Liver (tissue), 9 donors: Measurements from ENCODE around the gene DNMBP. TPM values are rescaled to one million over a fixed set of nuclear protein-coding genes. Genes with fewer than 3 reads are reported as not detected.

Experiments
- DNase-seq: peaks from one replicate; pipeline ENCODE4 v3.0.0-alpha.2; 2017; ENCODE audit warnings: low spot score
- H3K27ac ChIP-seq, 2 donors: one replicate each; pipeline ENCODE4 v1.7.0; 2013; ENCODE audit warnings: inconsistent platforms in 2 of 2, low read length in 2 of 2, control low read depth in 1 of 2, low read depth in 1 of 2, mild to moderate bottlenecking in 1 of 2
- H3K27me3 ChIP-seq, 4 donors: one replicate each; pipeline versions ENCODE4 v1.6.1 to v1.7.0; 2013; ENCODE audit warnings: low read length in 3 of 4, inconsistent platforms in 1 of 4, mild to moderate bottlenecking in 1 of 4, moderate library complexity in 1 of 4; ENCODE audit not compliant: control insufficient read depth in 4 of 4, insufficient read depth in 4 of 4
- H3K36me3 ChIP-seq, 4 donors: one replicate each; pipeline versions ENCODE4 v1.6.1 to v1.7.0; 2013; ENCODE audit warnings: low read length in 3 of 4, mild to moderate bottlenecking in 3 of 4, low read depth in 1 of 4, moderate library complexity in 1 of 4; ENCODE audit not compliant: control insufficient read depth in 4 of 4, insufficient read depth in 3 of 4
- H3K4me1 ChIP-seq, 4 donors: one replicate each; pipeline versions ENCODE4 v1.6.1 to v1.7.0; 2013; ENCODE audit warnings: low read length in 3 of 4, mild to moderate bottlenecking in 3 of 4, moderate library complexity in 1 of 4; ENCODE audit not compliant: control insufficient read depth in 4 of 4, insufficient read depth in 4 of 4
- H3K4me3 ChIP-seq, 3 donors: one replicate each; pipeline versions ENCODE4 v1.6.1 to v1.7.0; 2013; ENCODE audit warnings: low read length in 3 of 3, control low read depth in 1 of 3, low read depth in 1 of 3, mild to moderate bottlenecking in 1 of 3
- H3K9ac ChIP-seq, 2 donors: one replicate each; pipeline ENCODE4 v1.7.0; 2013; ENCODE audit warnings: low read length in 2 of 2, mild to moderate bottlenecking in 2 of 2, moderate library complexity in 2 of 2, control low read depth in 1 of 2, low read depth in 1 of 2
- H3K9me3 ChIP-seq, 4 donors: one replicate each; pipeline versions ENCODE4 v1.6.1 to v1.7.0; 2013; ENCODE audit warnings: low read length in 3 of 4; ENCODE audit not compliant: control insufficient read depth in 4 of 4
- ATF3 ChIP-seq: IDR thresholded peaks from 2 replicates; pipeline ENCODE4 v1.6.1; 2016; ENCODE audit warnings: antibody characterized with exemption
- CTCF ChIP-seq: fragments of 150-350 bp; IDR thresholded peaks from 2 replicates; pipeline ENCODE4 v1.5.1; 2017; ENCODE audit warnings: improper control_type of control experiment, low read depth, low read length; ENCODE audit not compliant: missing input control
- EGR1 ChIP-seq, 2 donors: IDR thresholded peaks; 2 replicates each; pipeline ENCODE4 v1.6.1; 2016 to 2018; ENCODE audit warnings: antibody characterized with exemption in 2 of 2, low read depth in 2 of 2
- FOXA1 ChIP-seq: IDR thresholded peaks from 2 replicates; pipeline ENCODE4 v1.6.1; 2016; ENCODE audit warnings: antibody characterized with exemption
- FOXA2 ChIP-seq: IDR thresholded peaks from 2 replicates; pipeline ENCODE4 v1.6.1; 2016; ENCODE audit warnings: antibody characterized with exemption
- GABPA ChIP-seq, 2 donors: IDR thresholded peaks in 1 of 2; conservative IDR thresholded peaks in 1 of 2; 2 replicates each; pipeline ENCODE4 v1.6.1; 2016; ENCODE audit warnings: antibody characterized with exemption in 2 of 2, mild to moderate bottlenecking in 1 of 2, moderate library complexity in 1 of 2
- HNF4A ChIP-seq, 2 donors: conservative IDR thresholded peaks; 2 replicates each; pipeline ENCODE4 v1.6.1; 2016; ENCODE audit warnings: antibody characterized with exemption in 2 of 2, mild to moderate bottlenecking in 2 of 2
- HNF4G ChIP-seq: IDR thresholded peaks from 2 replicates; pipeline ENCODE4 v1.6.1; 2016; ENCODE audit warnings: antibody characterized with exemption
- JUND ChIP-seq, 2 donors: IDR thresholded peaks; 2 replicates each; pipeline ENCODE4 v1.6.1; 2016; ENCODE audit warnings: antibody characterized with exemption in 2 of 2
- MAX ChIP-seq: IDR thresholded peaks from 2 replicates; pipeline ENCODE4 v1.6.1; 2016; ENCODE audit warnings: antibody characterized with exemption
- NR2F2 ChIP-seq: IDR thresholded peaks from 2 replicates; pipeline ENCODE4 v1.6.1; 2016; ENCODE audit warnings: antibody characterized with exemption
- RAD21 ChIP-seq, 2 donors: IDR thresholded peaks; 2 replicates each; pipeline ENCODE4 v1.6.1; 2016; ENCODE audit warnings: antibody characterized with exemption in 2 of 2, mild to moderate bottlenecking in 2 of 2
- REST ChIP-seq: IDR thresholded peaks from 2 replicates; pipeline ENCODE4 v1.6.1; 2016; ENCODE audit warnings: antibody characterized with exemption, mild to moderate bottlenecking
- RXRA ChIP-seq, 2 donors: IDR thresholded peaks; 2 replicates each; pipeline ENCODE4 v1.6.1; 2017 to 2018; ENCODE audit warnings: antibody characterized with exemption in 2 of 2, mild to moderate bottlenecking in 1 of 2
- SP1 ChIP-seq: IDR thresholded peaks from 2 replicates; pipeline ENCODE4 v1.6.1; 2018; ENCODE audit warnings: antibody characterized with exemption, mild to moderate bottlenecking
- TAF1 ChIP-seq: conservative IDR thresholded peaks from 2 replicates; pipeline ENCODE4 v1.6.1; 2016; ENCODE audit warnings: antibody characterized with exemption, mild to moderate bottlenecking
- YY1 ChIP-seq: IDR thresholded peaks from 2 replicates; pipeline ENCODE4 v1.6.1; 2016; ENCODE audit warnings: antibody characterized with exemption, mild to moderate bottlenecking
- ZBTB33 ChIP-seq: IDR thresholded peaks from 2 replicates; pipeline ENCODE4 v1.6.1; 2016; ENCODE audit warnings: antibody characterized with exemption
- WGBS: extraction: QIAGEN DNeasy Blood & Tissue Kit; methylation state at CpG from one replicate; pipeline ENCODE4 v1.1.7; 2013; 5-methylcytosine and 5-hydroxymethylcytosine counted together
- polyA plus RNA-seq, 2 donors: library from polyadenylated mRNA; stranded (reverse) in 1 of 2; unstranded in 1 of 2; fragments of 200-250 nt in 1 of 2; fragments of >200 nt in 1 of 2; fragmentation: Nextera tagmentation in 1 of 2; extraction: Ambion mirVana in 1 of 2; gene quantifications; one replicate each; pipeline versions ENCODE4 v1.2.1 to v1.2.3, GENCODE V29; 2013 to 2015
- total RNA-seq, 2 donors: library from RNA; depleted of rRNA; stranded (reverse); fragments of >200 nt; gene quantifications; one replicate each; pipeline ENCODE4 v1.2.3, GENCODE V29; 2014
- donor health status: healthy.
- donor health status: healthy.
- donor health status: healthy.
- donor health status: healthy.
- donor health status: healthy.

DNMBP gene
- total and polyA plus RNA-seq, 4 donors, result 3.8 to 12.6 (median 5.3) TPM

GRCh38 chr10:99883523-99883922 lies 126.2 kb downstream of the DNMBP start:
- Histone ChIP-seq H3K9ac (no peak overlapping the region), H3K9me3 (no peaks in the 10 kb centered on the region), H3K27me3 (no peaks in the 10 kb centered on the region), H3K27ac (no peak overlapping the region), H3K4me1 (peaks cover 0 to 5% (median under 1%) of the 10 kb centered on the region in 4 donors), H3K4me3 (no peak overlapping the region), H3K36me3 (peaks cover 20 to 86% (median 69%) of the 10 kb centered on the region in 4 donors)
- WGBS, result 68% methylated on average over 2 of the region's 2 CpGs
- TF ChIP-seq TAF1, result no peak
- TF ChIP-seq ATF3, result no peak
- TF ChIP-seq JUND (IDR thresholded peaks at IDR 0.05), result no peak
- no peak for TF ChIP-seq HNF4A (conservative IDR thresholded peaks at IDR 0.05)
- TF ChIP-seq NR2F2, result no peak
- TF ChIP-seq ZBTB33, result no peak
- no peak for TF ChIP-seq FOXA1
- no peak for TF ChIP-seq FOXA2
- no peak for TF ChIP-seq HNF4G
- no peak for TF ChIP-seq MAX
- no peak for TF ChIP-seq CTCF
- TF ChIP-seq EGR1 (IDR thresholded peaks at IDR 0.05; ENCODE audit: low read depth in 2 of 2), result no peak
- no peak for TF ChIP-seq SP1
- TF ChIP-seq RAD21 (IDR thresholded peaks at IDR 0.05), result no peak
- no peak for TF ChIP-seq REST
- no peak for TF ChIP-seq YY1
- no peak for TF ChIP-seq GABPA (IDR thresholded peaks at IDR 0.05 in 1 of 2, conservative IDR thresholded peaks at IDR 0.05 in 1 of 2)
- TF ChIP-seq RXRA (IDR thresholded peaks at IDR 0.05), result no peak
- DNase-seq, result no peak
